Measurements from ENCODE around the gene NAT14. TPM values are rescaled to one million over a fixed set of nuclear protein-coding genes. Genes with fewer than 3 reads are reported as not detected.

Gene NAT14
- total RNA-seq, 1 experiment from 2014 or later: 17.5 TPM

DNA sequence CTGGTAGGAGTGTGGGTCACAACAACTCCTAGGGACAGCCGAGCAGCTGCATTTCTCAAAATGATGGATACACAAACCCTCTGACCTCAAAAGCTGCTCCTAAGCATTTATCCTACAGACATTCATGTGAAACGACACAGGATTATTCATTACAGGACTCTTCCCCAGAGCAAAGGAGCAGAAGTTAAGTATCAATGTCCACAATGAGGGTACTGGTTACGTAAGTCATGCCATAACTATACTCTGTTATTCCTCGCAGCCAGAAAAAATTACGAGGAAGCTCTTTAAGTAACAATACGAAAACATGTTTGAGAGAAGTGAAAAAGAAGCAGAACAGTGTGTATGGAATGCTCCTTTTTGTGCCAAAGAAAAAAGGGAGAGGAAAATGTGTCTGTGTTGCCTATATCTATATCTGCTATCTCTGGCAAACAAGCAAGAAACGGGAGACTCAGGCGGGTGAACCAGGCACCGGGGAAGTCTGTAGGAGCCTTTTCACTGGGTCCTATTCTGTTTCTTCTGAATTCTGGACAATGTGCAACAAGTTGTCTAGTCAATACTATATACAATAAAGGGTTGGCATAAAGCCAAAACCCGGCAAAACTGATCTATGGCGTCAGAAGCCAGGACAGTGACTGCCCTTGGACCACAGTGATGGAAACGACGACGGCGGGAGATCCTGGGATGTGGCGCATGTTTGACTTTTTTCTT lies 24.9 kb upstream of the NAT14 start:
- Histone ChIP-seq H3K36me3 (ENCODE audit: low read depth, low read length) (peaks cover 5% of the 10 kb centered on the region; the same call in 1 of the 2 replicates), H4K20me1 (ENCODE audit: low read length) (peaks cover 6% of the 10 kb centered on the region; the same call in 1 of the 2 replicates), H3F3A (ENCODE audit: low read length, unreplicated experiment) (no peaks in the 10 kb centered on the region), H3K9ac (ENCODE audit: low read length) (peak overlapping the region; percentile 97; the same call in 1 of the 2 replicates), H3K27me3 (ENCODE audit: low read length) (no peaks in the 10 kb centered on the region), H3K9me3 (ENCODE audit: low read length) (no peaks in the 10 kb centered on the region), H3K9me2 (replicated peaks; ENCODE audit: low read length) (no peaks in the 10 kb centered on the region), H3K4me1 (ENCODE audit: insufficient read depth, low read length) (peaks cover 13% of the 10 kb centered on the region), H3K4me3 (ENCODE audit: low read length) (peak overlapping the region; percentile 91), H3K4me2 (ENCODE audit: low read length) (peak overlapping the region; percentile 97), H3K79me2 (ENCODE audit: low read length) (peaks cover 27% of the 10 kb centered on the region), H2AFZ (ENCODE audit: low read length) (no peak overlapping the region), H3K27ac (ENCODE audit: low read length) (no peak overlapping the region)
- DNase-seq (no peak), ATAC-seq (no peak)
- intact Hi-C loops (cut with micrococcal nuclease): loop anchor here (5.0 kb wide), 1 partner anchor 172 kb away; no protein-coding TSS in a partner anchor
- ChIA-PET POLR2A (ENCODE audit: unreplicated experiment) (no interaction called here), CTCF (interaction anchor here (0.6 kb wide), 3 partner anchors 17 to 164 kb away, joined by 3 to 4 read pairs (median 3); partner anchors contain the start of genes UBE2S and ZNF784)
- BruUV-seq (replicated peaks): no TSS peak
- TF ChIP-seq EZH2 (IDR thresholded peaks at IDR 0.05; ENCODE audit: low read length, unreplicated experiment): no peak
- no peak for TF ChIP-seq EZH2phosphoT487 (IDR thresholded peaks at IDR 0.05; ENCODE audit: borderline replicate concordance, low read length)
- TF ChIP-seq, protein P1, sequence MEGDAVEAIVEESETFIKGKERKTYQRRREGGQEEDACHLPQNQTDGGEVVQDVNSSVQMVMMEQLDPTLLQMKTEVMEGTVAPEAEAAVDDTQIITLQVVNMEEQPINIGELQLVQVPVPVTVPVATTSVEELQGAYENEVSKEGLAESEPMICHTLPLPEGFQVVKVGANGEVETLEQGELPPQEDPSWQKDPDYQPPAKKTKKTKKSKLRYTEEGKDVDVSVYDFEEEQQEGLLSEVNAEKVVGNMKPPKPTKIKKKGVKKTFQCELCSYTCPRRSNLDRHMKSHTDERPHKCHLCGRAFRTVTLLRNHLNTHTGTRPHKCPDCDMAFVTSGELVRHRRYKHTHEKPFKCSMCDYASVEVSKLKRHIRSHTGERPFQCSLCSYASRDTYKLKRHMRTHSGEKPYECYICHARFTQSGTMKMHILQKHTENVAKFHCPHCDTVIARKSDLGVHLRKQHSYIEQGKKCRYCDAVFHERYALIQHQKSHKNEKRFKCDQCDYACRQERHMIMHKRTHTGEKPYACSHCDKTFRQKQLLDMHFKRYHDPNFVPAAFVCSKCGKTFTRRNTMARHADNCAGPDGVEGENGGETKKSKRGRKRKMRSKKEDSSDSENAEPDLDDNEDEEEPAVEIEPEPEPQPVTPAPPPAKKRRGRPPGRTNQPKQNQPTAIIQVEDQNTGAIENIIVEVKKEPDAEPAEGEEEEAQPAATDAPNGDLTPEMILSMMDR (conservative IDR thresholded peaks at IDR 0.05; ENCODE audit: low read depth, low read length): no peak

DNA sequence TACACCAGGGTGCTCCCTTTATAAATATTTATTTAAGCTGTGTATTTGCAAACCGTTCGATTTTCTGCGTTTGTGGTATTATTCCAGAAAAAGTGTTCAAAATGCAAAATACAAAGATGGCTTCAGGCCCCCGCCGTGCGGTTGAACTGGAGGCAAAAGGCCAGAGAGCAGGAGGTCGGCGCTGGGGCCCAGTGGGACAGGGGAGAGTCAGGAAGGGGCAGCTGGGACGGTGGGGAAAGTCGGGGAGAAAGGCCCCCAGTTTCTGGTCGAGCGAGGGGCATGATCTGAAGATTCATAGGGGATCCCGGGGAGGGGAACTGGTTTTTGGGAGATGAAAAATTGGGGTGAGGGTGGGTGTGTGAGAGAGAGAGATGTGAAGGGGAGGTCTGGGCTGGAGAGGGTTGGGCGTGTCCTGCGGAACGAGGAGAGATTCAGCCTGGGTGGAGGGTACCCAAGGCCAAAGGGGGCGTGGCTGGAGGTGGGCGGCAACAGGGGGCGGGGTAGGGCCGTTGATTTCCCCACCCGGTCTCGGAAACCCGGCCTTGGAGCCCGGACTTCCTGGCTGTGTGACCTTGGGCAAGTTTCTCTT lies 24.2 kb upstream of the NAT14 start:
- TF ChIP-seq EZH2phosphoT487 (IDR thresholded peaks at IDR 0.05; ENCODE audit: borderline replicate concordance, low read length) (no peak), EZH2 (IDR thresholded peaks at IDR 0.05; ENCODE audit: low read length, unreplicated experiment) (no peak)
- TF ChIP-seq, protein P1 (conservative IDR thresholded peaks at IDR 0.05; ENCODE audit: low read depth, low read length): no peak
- peaks cover 6% of the 10 kb centered on the region; the same call in 1 of the 2 replicates for H4K20me1 ChIP-seq (ENCODE audit: low read length)
- H3K27me3 ChIP-seq (ENCODE audit: low read length): no peaks in the 10 kb centered on the region
- peaks cover 13% of the 10 kb centered on the region for H3K4me1 ChIP-seq (ENCODE audit: insufficient read depth, low read length)
- peak; percentile 49 for ATAC-seq
- H3K79me2 ChIP-seq (ENCODE audit: low read length): peaks cover 27% of the 10 kb centered on the region
- peak overlapping the region; percentile 91 for H3K4me3 ChIP-seq (ENCODE audit: low read length)
- H3K9ac ChIP-seq (ENCODE audit: low read length): peak overlapping the region; percentile 97
- peak overlapping the region; percentile 81 for H3K27ac ChIP-seq (ENCODE audit: low read length)
- no peaks in the 10 kb centered on the region for H3K9me2 ChIP-seq (replicated peaks; ENCODE audit: low read length)
- H3F3A ChIP-seq (ENCODE audit: low read length, unreplicated experiment): no peaks in the 10 kb centered on the region
- DNase-seq: peak; percentile 76
- ChIA-PET POLR2A (ENCODE audit: unreplicated experiment) (no interaction called here), CTCF (interaction anchor here (0.6 kb wide), 2 partner anchors 53 to 163 kb away, joined by 3 read pairs; partner anchors contain the start of genes UBE2S and ZNF784)
- 0 out of 2 replicates have a peak, but pooled peaks cover 2% of the 10 kb centered on the region for H3K36me3 ChIP-seq (ENCODE audit: low read depth, low read length)
- no peaks in the 10 kb centered on the region for H3K9me3 ChIP-seq (ENCODE audit: low read length)
- intact Hi-C loops (cut with micrococcal nuclease): loop anchor here (5.0 kb wide), 1 partner anchor 172 kb away; no protein-coding TSS in a partner anchor
- peak overlapping the region; percentile 85; the same call in 1 of the 2 replicates for H2AFZ ChIP-seq (ENCODE audit: low read length)
- BruUV-seq (replicated peaks): no TSS peak
- peak overlapping the region; percentile 97 for H3K4me2 ChIP-seq (ENCODE audit: low read length)

Data from PC-3 (cell line).